Activated T-cell treated with anti-CD3 and anti-CD28 coated beads, Interleukin-2, amount 50 U/mL, for 24 hours (primary cell): Measurements from ENCODE around the gene ADAD2.
A peak's percentile ranks its signal among the peaks of the same experiment; 100 is the strongest.

Experiments used
- DNase-seq: peaks from one replicate; pipeline ENCODE4 v3.0.0-alpha.2; 2020
- H3K27ac Mint-ChIP-seq: 2 replicates; pipeline ENCODE4 v1.8.0; 2020; ENCODE audit warnings: mild to moderate bottlenecking, mixed read lengths
- H3K27me3 Mint-ChIP-seq: 2 replicates; pipeline ENCODE4 v1.8.0; 2020; ENCODE audit warnings: mixed read lengths
- H3K36me3 Mint-ChIP-seq: 2 replicates; pipeline ENCODE4 v1.8.0; 2020; ENCODE audit warnings: low read depth, mixed read lengths
- H3K4me1 Mint-ChIP-seq: 2 replicates; pipeline ENCODE4 v1.8.0; 2020; ENCODE audit warnings: low read depth, mixed read lengths
- H3K4me3 Mint-ChIP-seq: 2 replicates; pipeline ENCODE4 v1.8.0; 2020; ENCODE audit warnings: mild to moderate bottlenecking, moderate library complexity, mixed read lengths
- H3K9me3 Mint-ChIP-seq: 2 replicates; pipeline ENCODE4 v1.8.0; 2020; ENCODE audit warnings: mixed read lengths

ADAD2 gene

DNA sequence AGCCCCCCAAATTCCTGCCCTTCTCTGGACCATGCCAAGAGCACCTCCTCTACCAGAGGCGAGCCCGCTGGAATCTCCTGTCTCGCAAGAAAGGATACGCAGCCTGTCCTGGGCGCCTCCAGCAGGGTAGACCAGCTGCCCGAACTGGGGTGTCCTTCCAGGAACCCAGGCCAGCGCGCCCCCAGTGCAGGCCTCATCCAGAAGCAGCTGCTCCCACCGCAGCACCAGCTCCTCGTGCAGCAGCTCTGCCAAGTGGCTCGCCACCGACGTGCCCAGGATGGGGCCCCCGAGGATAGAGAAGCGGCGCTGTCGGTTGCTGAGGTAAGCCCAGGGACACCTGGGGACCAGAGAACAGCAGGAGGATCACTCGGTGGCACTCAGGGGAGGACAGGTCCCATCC, 8.9 kb upstream of the ADAD2 start:
- H3K27ac Mint-ChIP-seq: no peak overlapping the region
- no peaks in the 10 kb centered on the region for H3K27me3 Mint-ChIP-seq
- H3K4me3 Mint-ChIP-seq: no peak overlapping the region
- H3K9me3 Mint-ChIP-seq: no peaks in the 10 kb centered on the region
- peaks cover 89% of the 10 kb centered on the region for H3K36me3 Mint-ChIP-seq
- peaks cover 34% of the 10 kb centered on the region for H3K4me1 Mint-ChIP-seq
- DNase-seq: no peak

DNA sequence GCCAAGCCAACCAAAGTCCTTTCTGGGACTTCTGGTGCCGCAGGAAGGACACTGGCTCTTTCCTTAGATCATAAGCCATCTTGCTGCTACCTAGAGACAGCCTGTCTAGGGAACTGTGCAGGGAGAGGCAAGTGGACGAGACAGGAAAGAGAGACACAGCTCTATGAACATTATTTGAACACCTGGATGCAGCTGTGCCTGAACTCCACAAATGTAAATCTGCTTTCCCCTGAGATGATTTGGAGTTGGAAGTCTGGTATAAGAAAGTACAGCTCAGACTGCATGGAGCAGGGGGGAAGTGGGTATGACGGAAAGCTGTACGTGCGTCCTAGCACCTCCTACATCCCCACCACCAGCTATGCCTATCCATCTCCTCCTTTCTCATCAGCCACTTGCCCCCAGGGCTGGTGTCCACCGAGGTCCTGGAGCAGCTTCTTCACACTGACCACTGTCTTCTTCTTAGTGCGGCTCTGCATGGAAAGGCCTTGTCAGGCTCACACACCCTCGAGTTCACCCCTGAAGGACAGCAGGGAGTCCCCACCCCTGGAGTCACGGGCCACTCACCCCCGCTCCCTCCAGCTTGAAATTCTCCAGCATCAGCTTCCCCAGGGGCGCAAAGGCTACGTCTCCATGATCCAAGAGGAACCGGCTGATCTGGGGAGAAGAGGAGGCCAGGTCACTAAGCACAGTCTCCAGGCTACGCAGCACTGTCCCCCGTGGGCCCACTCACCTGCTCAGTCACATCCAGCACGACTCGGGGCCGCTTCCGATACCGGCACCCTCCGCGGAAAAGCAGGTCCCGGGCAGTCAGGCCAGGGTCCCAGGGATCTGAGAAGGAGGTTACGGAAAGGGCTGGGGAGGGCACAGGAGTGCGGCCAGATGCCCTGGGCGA, 8.0 kb upstream of the ADAD2 start:
- Mint-ChIP-seq H3K4me3 (no peak overlapping the region), H3K27ac (no peak overlapping the region), H3K36me3 (peaks cover 84% of the 10 kb centered on the region), H3K27me3 (no peaks in the 10 kb centered on the region), H3K4me1 (peaks cover 30% of the 10 kb centered on the region), H3K9me3 (no peaks in the 10 kb centered on the region)
- no peak for DNase-seq

DNA sequence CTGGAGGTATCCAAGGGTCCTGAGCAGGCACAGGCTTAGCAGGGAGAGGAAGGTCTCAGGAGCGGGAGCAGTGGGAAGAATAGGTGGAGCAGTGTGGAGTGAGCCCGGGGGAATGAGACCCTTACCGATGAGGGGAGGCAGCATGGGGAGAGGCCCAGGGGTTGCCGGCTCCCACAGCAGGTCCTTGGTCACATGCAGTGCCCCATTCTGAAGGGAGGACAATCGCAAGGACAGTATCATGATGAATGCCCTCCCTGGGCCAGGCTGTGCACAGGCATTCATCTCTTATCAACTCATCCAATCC, 7.4 kb upstream of the ADAD2 start:
- no peaks in the 10 kb centered on the region for H3K27me3 Mint-ChIP-seq
- no peaks in the 10 kb centered on the region for H3K9me3 Mint-ChIP-seq
- no peak for DNase-seq
- H3K36me3 Mint-ChIP-seq: peaks cover 78% of the 10 kb centered on the region
- no peak overlapping the region for H3K4me3 Mint-ChIP-seq
- peaks cover 24% of the 10 kb centered on the region for H3K4me1 Mint-ChIP-seq
- H3K27ac Mint-ChIP-seq: no peak overlapping the region

DNA sequence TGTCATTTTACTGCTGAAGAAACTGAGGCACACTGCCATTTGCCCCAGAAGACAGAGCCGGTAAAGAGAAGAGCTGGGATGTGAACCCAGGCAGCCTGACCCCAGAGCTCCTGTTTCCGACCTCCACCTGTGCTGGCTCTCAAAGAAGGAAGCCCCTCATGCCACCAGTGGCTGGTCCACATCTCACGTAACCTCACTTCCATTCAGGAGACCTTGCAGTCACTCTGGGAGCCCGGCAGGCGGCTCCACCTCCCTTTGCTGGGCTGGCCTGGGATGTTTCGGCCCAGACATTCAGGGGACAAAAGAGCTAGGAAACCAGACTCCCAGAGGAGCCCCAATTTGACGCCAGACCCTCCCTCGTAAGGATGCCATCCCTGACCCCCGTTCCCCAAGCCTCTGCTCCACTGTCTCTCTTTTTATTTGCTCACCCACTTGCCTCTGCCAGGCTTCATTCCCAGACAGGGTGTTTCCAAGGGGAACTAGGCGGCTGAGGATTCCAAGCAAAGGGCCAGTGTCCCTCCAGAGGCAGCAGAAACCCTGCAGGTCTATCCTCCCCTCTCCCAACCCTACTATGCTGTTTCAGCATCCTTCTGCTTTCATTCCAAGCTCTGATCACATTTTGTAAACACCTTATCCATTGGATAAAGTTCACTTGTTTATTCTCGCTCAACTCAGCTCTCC, 6.9 kb upstream of the ADAD2 start:
- no peaks in the 10 kb centered on the region for H3K27me3 Mint-ChIP-seq
- H3K9me3 Mint-ChIP-seq: no peaks in the 10 kb centered on the region
- no peak overlapping the region for H3K4me3 Mint-ChIP-seq
- peaks cover 22% of the 10 kb centered on the region for H3K4me1 Mint-ChIP-seq
- DNase-seq: no peak
- H3K27ac Mint-ChIP-seq: peak overlapping the region; percentile 48
- peaks cover 73% of the 10 kb centered on the region for H3K36me3 Mint-ChIP-seq

DNA sequence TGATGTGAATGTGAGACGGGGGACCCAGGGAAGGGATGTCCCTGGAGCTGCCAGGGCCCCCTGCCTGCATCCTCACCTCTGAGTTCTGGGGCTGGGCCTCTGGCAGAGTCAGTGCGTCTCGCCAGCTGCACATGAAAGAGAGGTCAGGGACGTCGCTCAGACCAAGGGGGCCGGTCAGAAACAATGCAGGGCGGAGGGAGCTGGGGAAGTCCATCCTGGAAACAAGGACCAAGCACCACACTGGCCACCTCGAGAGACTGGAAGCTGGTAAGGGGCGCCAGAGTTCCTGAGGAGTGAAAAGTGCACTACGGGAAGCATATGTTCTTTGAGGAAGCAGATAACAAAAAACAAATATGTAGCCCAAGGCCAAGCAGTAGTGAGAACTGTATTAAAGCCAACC, 6.2 kb upstream of the ADAD2 start:
- no peak for DNase-seq
- H3K27me3 Mint-ChIP-seq: no peaks in the 10 kb centered on the region
- H3K4me1 Mint-ChIP-seq: peaks cover 22% of the 10 kb centered on the region
- peak overlapping the region; percentile 48 for H3K27ac Mint-ChIP-seq
- H3K4me3 Mint-ChIP-seq: peak overlapping the region; percentile 96
- no peaks in the 10 kb centered on the region for H3K9me3 Mint-ChIP-seq
- H3K36me3 Mint-ChIP-seq: peaks cover 67% of the 10 kb centered on the region

DNA sequence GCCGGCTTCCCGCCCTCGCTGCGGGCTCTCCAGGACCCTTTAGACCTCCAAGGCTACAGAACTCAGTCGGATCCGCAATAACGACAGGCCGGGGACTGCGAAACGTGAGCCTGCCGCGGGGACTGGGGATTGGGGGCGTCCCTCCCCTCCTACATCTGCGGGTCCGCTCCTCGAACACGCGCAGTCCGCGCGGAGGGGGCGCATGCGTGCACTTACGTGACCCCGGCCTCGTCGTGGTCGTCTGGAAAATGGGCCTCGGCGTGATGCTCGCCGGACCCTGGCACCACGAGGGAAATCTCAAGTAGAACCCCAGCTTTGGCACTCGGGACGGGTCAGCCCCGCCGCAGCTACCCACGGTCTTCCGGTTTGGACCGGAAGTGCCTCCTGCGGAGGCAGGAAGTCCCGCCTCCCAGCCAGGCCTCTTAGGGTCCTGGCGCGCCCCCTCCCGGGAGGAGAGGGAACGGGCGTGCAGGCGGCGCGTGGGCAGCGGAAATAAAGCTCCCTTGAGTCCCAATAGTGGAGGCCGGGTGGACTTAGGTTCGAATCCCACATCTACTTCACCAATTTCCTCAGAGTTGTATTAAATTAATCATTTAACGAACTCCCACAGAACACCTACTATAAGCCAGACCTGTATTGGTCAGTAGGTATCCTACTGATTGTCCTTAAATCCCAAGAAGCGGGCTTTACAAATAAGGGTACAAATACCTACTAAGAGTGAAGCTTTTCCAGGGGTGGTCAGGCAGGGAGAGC, 4.1 kb upstream of the ADAD2 start, which contains the start of gene TAF1C:
TAF1C (minus strand) TSS at position 373 of the 753 bp plus-strand sequence. CDS start 2,069 bp downstream, outside the sequence.
- peaks cover 48% of the 10 kb centered on the region for H3K36me3 Mint-ChIP-seq
- H3K9me3 Mint-ChIP-seq: no peaks in the 10 kb centered on the region
- peak; percentile 95 for DNase-seq
- no peaks in the 10 kb centered on the region for H3K27me3 Mint-ChIP-seq
- H3K4me1 Mint-ChIP-seq: peaks cover 22% of the 10 kb centered on the region
- H3K27ac Mint-ChIP-seq: peak within 1 kb of the TSS; percentile 97
- peak within 1 kb of the TSS; percentile 96 for H3K4me3 Mint-ChIP-seq

DNA sequence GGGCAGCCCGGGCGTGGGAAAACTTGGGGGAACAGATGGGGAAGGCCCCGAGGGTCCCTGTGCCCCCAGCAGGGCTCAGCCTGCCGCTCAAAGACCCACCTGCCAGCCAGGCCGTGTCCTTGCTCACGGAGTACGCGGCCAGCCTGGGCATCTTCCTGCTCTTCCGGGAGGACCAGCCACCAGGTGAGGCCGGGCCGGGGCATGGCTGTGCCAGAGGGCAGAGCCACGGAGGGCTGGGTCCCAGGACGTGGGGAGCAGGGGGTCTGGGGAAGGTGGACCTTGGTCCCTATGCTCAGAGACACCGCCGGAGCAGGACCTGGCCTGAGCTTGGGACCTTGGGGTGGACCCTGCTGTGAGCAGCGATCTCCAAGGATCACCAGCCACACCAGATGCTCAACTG, 509 bp downstream of the ADAD2 start:
- Mint-ChIP-seq H3K36me3 (peaks cover 4% of the 10 kb centered on the region), H3K4me1 (peaks cover 21% of the 10 kb centered on the region), H3K4me3 (no peak overlapping the region), H3K9me3 (no peaks in the 10 kb centered on the region), H3K27me3 (no peaks in the 10 kb centered on the region), H3K27ac (no peak overlapping the region)
- no peak for DNase-seq

DNA sequence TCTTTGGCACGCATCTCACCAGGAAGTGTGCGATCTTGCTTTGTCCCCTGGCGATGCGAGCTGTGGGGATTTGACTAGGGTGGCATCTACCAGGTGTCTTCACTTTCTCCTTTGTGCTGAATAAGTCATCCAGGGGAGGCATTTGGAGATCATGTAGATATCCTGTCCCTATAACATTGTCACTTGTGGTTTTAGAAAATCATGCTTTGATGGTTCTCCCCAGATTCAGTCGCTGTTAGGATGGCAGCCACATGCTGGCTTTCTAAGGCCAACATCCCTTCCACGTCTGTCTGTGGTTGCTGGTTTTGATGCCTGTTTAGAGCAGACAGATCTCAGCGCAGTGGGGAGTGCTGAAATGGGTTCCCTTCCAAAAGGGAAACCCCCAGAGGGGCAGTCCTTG, 2.5 kb downstream of the ADAD2 start:
- Mint-ChIP-seq H3K9me3 (no peaks in the 10 kb centered on the region), H3K27ac (peak overlapping the region; percentile 79), H3K4me3 (no peak overlapping the region), H3K4me1 (peaks cover 18% of the 10 kb centered on the region), H3K36me3 (no peaks in the 10 kb centered on the region), H3K27me3 (no peaks in the 10 kb centered on the region)
- no peak for DNase-seq

DNA sequence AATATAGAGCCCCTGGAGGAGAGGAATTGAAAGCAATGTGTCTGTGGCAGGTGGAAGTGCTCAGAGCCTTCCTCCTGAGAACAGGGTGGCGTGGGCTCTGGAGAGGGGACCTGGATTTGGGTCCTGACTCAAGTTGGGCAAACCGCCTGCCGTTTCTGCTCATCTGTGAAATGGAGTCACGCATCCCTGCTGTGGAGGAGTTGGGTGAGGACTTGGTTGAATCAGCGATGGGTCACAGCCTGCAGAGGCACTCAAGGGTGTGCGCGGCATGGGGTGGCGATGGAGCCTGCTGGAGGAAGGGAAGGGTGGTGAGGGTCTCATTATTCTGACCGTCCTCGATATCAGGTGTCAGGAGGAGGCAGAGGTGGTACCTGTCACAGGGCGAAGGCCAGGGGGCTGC, 3.1 kb downstream of the ADAD2 start:
- no peak for DNase-seq
- peaks cover 18% of the 10 kb centered on the region for H3K4me1 Mint-ChIP-seq
- H3K9me3 Mint-ChIP-seq: no peaks in the 10 kb centered on the region
- H3K27me3 Mint-ChIP-seq: no peaks in the 10 kb centered on the region
- H3K27ac Mint-ChIP-seq: peak overlapping the region; percentile 79
- H3K36me3 Mint-ChIP-seq: no peaks in the 10 kb centered on the region
- H3K4me3 Mint-ChIP-seq: peak overlapping the region; percentile 54

DNA sequence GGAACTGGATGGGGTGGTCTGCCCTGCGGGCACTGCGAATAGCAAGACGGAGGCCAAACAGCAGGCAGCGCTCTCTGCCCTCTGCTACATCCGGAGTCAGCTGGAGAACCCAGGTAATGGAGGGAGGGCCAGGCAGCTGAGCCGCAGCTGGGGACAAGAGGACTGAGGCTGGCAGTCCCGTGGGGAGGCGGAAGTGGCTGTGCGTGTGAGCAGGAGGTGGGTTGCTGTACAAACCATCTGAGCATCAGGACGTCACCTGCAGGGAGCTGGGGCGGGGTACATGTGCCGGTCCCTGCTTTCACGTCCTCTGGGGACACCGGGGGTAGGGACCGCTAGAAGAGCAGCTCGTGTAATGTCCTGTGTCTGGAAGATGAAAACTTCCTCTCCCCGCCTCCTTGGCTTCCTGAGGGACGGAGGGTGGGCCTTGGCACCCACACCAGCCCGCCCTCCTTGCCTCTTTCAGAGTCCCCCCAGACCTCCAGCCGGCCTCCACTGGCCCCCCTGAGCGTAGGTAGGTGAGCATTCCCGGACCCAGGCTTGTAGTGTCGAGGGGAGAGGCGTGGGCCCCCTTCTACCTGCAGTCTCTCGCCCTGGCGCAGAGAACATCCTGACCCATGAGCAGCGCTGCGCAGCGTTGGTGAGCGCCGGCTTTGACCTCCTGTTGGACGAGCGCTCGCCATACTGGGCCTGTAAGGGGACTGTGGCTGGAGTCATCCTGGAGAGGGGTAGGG, 3.7 kb downstream of the ADAD2 start:
- Mint-ChIP-seq H3K27me3 (no peaks in the 10 kb centered on the region), H3K36me3 (no peaks in the 10 kb centered on the region), H3K27ac (peak overlapping the region; percentile 79), H3K4me1 (peaks cover 18% of the 10 kb centered on the region), H3K9me3 (no peaks in the 10 kb centered on the region), H3K4me3 (peak overlapping the region; percentile 54)
- peak; percentile 57 for DNase-seq

DNA sequence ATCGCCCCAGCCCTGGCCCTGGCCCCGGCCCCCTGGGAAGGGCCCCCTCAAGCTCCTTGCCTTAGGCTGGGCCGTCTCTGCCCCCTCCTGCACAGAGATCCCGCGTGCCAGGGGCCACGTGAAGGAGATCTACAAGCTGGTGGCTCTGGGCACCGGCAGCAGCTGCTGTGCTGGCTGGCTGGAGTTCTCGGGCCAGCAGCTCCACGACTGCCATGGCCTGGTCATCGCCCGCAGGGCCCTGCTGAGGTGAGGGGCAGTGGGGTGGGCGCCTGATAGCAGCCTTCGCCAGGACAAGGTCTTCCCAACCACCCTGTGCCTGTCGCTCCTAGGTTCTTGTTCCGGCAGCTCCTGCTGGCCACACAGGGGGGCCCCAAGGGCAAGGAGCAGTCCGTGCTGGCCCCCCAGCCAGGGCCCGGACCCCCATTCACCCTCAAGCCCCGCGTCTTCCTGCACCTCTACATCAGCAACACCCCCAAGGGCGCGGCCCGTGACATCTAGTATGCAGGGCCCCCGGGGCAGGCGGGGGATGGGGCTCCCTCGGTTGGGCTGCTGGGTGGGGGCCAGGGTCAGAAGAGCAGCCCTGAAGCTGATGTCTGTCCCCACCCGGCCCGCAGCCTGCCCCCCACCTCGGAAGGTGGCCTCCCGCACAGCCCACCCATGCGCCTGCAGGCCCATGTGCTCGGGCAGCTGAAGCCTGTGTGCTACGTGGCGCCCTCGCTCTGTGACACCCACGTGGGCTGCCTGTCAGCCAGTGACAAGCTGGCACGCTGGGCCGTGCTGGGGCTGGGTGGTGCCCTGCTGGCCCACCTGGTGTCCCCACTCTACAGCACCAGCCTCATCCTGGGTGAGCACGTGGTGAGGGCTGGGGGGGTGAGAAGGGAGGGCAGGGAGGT, 4.5 kb downstream of the ADAD2 start:
- Mint-ChIP-seq H3K27ac (no peak overlapping the region), H3K4me3 (no peak overlapping the region), H3K9me3 (no peaks in the 10 kb centered on the region), H3K36me3 (no peaks in the 10 kb centered on the region), H3K27me3 (no peaks in the 10 kb centered on the region), H3K4me1 (peaks cover 18% of the 10 kb centered on the region)
- no peak for DNase-seq

DNA sequence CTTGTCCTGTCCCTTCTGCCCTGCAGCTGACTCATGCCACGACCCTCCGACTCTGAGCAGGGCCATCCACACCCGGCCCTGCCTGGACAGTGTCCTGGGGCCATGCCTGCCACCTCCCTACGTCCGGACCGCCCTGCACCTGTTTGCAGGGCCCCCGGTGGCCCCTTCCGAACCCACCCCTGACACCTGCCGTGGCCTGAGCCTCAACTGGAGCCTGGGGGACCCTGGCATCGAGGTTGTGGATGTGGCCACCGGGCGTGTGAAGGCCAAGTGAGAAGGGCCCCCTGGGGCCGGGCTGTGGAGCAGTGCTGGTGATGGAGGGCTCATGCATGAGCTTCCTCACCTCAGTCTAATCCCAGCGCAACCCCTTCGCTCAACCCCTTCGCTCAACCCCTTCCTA, 5.1 kb downstream of the ADAD2 start:
- H3K27me3 Mint-ChIP-seq: no peaks in the 10 kb centered on the region
- DNase-seq: no peak
- no peak overlapping the region for H3K27ac Mint-ChIP-seq
- H3K36me3 Mint-ChIP-seq: no peaks in the 10 kb centered on the region
- no peaks in the 10 kb centered on the region for H3K9me3 Mint-ChIP-seq
- H3K4me1 Mint-ChIP-seq: peaks cover 18% of the 10 kb centered on the region
- no peak overlapping the region for H3K4me3 Mint-ChIP-seq

DNA sequence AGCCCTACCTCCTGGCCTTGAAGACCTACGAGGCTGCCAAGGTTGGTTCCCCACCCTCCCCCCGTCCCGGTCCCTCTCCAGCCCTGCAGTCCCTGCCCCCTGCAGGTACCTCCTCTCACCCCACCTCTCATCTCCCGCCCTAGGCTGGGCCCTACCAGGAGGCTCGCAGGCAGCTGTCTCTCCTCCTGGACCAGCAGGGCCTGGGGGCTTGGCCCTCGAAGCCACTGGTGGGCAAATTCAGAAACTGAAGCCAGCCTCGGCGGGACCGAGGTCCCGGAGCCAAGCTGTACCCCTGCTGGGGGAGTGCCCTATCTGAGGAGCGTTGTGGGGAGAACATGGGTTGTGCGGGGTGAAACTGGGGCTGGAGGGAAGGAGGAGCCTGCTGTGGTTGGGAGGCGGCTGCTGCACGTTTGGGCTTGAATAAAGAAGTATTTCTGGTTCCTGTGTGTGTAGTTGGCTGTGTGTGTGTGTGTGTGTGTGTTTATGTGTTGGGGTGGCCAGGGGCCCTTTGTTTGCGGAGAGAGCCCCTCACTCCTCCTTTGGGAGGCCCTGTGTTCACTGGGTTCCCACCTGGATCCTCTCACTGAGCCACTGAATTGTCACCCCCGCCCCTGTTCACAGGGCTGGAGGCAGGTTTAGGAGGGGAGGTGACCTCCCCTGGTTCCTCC, 5.9 kb downstream of the ADAD2 start:
- Mint-ChIP-seq H3K27me3 (no peaks in the 10 kb centered on the region), H3K4me1 (peaks cover 18% of the 10 kb centered on the region), H3K4me3 (no peak overlapping the region), H3K27ac (no peak overlapping the region), H3K36me3 (no peaks in the 10 kb centered on the region), H3K9me3 (no peaks in the 10 kb centered on the region)
- no peak for DNase-seq
